HG03045 (cell line): Measurements from ENCODE around the gene ADORA1.

Experiments
- ATAC-seq: cut with Tn5 transposase; IDR thresholded peaks from one replicate; pipeline ENCODE4 v1.9.1; 2021; ENCODE audit warnings: mild to moderate bottlenecking, moderate library complexity; ENCODE audit not compliant: unreplicated experiment

Gene ADORA1

DNA sequence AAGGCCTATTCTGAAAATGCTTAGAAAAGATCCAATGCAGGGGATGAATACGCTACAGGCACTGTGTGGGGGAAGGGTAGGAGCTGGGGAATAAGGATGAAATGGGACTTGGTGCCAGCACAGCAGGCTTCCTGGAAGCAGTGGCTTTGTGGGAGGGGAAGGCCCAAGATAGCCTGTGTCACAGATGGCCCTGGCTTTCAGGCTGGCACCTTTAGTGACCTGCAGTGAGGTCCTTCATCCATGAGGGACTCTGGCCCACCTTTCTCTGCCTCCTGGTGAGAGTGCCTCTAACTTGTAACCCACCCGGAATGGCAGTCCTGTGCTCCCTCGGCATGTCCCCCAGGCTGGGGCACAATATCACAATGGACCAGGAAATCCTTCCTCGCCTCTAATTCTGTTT lies 58.1 kb downstream of the ADORA1 start:
- no peak for ATAC-seq

DNA sequence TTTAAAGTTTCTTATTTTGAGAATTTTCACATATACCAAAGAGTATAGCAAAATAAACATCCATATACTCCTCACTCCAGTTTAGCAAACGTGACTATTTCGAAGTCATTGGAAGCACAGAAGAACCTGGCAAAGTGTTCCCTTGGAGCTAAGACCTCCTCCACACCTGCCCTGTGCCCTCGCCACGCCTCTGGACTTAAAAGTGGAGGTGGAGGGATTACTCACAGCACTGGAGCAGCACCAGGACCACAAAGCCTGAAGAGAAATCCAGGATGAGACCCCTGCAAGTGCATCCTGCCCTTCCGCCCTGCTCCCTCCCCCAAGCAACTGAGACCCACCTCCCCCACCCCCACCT lies 58.5 kb downstream of the ADORA1 start:
- ATAC-seq, result no peak

DNA sequence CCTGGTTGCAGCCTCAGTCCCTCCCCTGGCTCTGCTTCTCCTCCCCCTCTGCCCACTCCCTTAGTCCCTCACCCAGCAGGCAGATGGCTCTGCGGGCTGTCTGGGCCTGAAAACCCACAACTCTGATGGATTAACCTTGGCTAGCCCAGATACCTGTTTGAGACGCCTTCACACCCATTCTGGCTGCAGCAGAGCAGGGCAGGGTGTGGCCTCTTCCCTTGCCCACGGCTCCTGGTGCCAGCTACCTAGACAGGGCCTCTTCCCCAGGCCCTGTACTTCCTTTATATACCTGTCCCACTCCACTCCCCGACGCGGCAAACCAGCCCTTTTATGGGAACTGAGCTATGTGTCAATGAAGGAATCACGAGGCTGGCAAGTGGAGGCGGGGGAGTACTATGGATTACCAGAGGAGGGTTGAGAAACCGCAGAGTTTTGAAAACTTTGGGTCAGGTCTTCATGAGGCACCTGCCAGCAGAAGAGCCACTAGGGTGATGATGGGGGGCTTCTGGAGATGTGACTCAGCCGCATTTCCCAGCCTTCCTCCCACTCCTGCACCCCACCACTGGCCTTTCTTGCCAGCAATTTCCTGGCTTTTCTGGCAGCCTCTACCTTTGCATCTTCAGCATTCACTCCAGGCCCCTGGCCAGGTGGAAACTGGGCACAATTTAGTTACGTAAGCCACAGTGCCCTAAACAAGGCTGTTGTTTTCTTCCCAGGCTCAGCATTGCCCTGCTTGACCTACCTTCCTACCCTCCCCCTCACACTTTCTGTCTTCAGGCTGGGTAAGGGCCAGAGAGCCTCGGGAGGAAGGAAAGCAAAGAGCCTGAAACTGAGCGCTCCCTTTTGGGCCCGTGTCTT lies 59.1 kb downstream of the ADORA1 start, which contains the start of gene CHI3L1:
CHI3L1 (minus strand) TSS at position 259 of the 858 bp plus-strand sequence; CDS start at position 178, 81 bp downstream.
- ATAC-seq, result no peak

DNA sequence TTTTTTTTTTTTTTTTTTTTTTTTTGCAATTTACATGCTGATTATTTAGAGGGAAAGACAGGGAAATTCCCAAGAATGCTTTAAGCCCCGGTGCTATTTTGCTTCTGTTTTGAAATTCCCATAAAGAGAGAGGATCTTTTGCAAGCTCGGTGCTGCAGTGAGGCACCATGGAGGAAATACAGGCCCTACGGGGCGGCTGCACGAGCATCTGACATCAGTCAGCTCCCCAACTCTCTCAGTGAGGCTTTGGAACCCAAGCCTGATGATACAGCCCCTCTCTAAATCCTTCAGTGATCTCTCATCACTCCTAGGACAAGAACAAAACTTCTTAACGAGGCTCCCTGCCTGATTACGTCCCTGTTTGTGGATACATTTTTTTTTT lies 59.8 kb downstream of the ADORA1 start:
- no peak for ATAC-seq

DNA sequence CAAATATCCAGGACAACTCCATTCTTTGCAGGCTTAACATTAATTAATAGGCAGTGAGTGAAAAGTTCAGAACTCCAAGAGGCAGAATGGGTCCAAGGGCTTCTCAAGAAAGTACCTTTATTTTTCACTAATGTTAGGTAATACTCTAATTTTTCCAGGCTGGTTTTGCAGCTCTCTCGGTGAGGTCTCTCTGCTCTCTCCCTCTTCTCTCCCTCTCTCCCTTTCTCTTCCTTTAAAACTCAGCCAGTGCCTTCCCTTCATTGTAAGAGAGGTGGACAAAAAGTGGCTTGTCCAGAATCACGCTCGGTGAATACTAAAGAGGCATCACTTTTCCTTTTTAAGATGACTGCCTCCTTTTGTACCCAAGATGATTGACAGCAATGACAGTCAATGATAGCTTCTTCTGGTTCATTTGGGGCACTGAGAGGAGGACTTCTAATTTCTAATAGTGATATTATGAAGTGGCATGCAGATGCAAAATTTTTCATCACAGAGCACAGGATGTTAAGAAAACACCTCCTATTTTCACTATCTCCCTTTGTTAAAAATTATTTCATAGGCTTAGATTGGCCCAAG lies 60.3 kb downstream of the ADORA1 start:
- ATAC-seq, result no peak

DNA sequence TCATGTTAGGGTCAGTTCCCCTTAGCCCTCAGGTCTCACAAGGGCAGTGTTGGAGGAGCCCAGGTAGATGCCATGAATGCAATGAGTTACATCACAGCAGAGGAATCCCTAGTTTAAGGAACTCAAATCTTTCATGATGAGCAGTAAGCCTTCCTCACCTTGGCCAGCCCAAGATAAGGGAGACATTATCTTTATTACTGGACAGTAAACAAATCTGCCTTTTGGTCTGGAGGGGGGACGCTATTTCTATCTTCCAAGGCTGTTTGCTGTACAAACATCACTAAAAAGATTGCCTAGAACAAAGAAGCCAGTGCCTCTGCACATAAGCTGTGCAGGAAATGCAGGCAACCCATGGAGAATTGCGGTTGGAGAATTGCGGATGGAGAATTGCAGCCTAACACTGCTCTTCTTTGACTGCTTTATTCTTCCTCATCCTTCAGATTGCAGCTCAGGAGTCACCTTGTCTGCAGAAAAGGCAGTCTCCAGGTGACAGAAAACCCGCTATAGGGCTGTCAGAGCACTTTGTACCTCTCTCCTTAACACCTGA lies 61.2 kb downstream of the ADORA1 start:
- ATAC-seq, result no peak

DNA sequence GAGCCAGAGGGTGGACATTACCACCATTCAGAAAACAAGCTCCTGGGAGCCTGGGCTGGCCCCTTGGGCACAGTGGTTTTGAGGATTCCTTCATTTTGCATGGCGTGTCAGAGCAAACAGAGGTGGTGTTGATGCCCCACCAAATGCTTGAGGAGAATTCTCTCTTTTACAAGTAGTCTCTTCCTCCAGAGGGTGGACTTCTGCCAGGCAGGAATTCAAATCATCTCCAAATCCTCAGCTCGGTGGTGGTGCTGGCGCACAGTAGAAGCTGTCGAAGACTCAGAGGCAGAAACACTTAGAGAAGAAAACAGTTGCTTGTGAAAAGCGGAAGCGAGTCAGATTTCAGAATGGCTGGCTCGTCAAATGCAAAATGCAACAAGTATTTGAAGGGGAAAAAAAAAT lies 62.4 kb downstream of the ADORA1 start:
- ATAC-seq, result no peak

DNA sequence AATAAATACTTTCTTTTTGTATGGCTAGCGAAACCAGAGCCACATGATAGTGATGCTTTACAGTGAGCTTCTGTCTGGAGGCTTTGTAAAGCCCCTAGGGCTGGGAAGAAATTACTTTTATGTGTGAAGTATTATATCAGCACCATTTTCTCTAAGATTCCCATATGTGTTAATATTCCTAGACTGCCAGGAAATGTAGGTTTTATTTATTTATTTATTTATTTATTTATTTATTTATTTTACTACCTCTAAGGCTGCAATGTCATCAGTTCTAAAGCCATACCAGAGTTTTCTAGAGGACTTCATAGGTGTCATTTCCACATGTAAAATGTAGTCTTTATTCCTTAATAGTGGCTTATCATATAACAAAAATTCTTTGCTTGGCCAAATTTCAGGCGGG lies 63.4 kb downstream of the ADORA1 start:
- ATAC-seq, result no peak

DNA sequence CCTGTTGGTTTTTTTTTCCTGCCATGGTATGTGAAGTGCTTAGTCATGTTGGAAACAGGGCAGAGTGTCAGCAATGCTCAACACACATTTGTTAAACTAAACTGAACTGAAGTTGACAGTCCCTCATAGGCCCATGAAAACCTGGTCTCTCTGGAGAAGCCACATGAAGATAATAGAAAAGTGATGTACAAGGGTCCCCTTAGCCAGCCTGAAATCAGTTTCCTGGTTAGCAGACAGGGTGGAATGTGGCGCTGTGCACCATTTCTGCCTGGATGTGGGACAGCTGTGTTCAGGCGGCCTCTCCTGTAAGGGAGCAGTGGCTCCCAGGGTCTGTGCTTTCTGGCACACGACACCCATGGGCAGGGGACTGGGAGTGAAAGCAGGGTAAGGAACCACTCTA lies 68.8 kb downstream of the ADORA1 start:
- no peak for ATAC-seq

DNA sequence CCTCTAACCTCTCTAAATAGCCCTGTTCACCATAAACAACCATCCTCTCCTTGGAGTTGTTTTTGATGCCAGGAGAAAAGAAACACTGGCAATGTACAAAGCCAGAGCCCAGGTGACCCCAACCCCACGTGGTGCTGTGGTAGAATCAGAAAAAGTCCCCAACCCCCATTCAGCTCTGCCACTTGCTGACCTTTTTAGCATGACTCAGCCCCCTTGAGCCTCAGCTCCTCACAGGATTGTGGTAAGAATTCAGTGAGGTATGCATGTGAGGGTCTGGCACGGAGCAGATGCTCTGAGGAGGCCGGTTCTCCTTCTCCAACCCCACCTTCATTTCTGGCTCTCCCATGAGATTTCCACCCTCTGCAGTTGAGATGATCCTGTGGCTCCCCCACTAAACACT lies 70.1 kb downstream of the ADORA1 start:
- no peak for ATAC-seq

DNA sequence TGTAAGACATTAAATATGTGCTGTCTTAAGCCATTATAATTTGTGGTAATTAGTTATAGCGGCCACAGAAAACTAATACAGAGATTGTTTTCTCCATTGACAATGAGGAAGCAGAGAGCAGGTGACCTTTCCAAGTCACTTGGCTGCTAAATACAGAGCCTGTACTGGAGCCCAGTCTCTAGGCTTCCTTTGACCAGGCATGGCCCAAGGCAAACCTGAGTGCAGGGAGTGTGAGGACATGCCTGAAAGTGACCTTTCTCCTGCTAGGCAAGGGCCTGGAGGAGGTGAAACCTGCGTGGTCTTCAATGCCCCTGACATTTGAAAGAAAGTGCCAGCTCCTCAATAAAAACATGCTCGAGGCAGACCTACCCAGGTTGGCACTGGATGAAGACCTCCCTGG lies 71.5 kb downstream of the ADORA1 start:
- no peak for ATAC-seq

DNA sequence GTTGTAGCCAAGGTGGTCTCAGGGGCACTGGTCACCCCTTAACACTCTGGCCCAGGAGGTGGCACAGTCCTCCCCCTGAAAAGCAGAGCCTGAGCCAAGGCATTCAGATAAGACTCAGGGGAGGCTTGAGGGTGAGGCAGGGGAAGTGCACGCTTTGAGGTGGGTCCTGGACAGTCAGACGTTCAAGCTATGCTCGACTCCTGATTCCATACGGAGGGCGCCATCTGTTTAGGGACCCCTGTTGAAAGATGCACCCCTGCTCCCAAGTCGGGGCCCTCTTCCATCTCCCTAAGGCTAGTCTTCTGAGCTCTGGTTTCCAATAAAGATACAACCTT lies 71.9 kb downstream of the ADORA1 start:
- ATAC-seq, result no peak

DNA sequence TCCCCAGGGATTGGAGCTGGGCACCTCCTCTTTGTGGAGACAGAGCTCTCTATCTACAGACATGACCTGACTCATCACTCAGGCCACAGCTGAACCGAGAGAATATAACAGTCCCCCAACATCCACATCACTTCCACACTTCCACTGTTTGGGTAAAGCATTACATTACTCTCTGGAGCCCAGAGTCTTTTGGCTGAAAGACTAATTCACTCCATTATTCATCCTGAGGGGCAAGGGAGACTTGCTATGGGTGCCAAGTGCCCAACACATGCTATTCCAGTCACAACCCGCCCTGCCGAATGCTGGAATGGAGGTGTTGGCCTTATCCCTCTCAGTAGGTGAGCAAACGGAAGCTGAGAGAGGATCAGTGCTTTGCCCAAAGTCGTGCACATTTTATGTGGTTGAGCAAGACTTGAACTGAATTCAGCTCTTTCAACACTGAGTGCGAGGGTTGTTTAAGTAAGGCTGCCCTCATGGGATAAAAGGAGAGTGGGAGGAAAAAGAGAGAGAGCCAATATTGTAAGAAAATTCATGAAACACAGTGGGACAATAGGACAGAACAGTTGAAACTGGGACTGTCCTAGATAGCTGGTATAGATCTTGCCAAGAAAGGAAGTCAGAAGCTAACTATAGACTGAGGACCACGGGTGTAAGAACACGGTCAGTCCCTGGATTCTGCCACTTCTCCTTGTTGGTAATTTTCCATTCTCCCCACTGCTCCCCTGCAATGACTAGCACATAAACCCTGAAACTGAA lies 72.5 kb downstream of the ADORA1 start:
- ATAC-seq, result no peak

DNA sequence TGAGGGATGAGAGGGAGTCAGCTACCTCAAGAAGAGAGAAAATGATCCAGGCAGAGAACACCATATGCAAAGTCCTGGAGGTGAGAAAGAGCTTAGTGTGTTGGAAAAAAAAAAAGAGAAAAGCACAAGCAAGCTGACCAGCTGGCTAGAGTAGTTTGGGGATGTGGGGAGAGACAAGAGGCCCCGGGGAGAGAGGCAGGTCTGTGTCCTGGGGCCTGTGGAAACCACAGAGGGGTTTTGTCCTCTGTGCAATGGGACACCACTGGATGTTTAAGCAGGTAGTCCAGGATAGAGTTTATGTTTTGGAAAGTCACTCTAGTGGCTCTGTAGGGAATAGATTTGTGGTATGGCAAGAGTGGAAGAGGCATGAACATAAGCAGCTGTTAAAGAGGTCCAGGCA lies 73.4 kb downstream of the ADORA1 start:
- ATAC-seq, result no peak

DNA sequence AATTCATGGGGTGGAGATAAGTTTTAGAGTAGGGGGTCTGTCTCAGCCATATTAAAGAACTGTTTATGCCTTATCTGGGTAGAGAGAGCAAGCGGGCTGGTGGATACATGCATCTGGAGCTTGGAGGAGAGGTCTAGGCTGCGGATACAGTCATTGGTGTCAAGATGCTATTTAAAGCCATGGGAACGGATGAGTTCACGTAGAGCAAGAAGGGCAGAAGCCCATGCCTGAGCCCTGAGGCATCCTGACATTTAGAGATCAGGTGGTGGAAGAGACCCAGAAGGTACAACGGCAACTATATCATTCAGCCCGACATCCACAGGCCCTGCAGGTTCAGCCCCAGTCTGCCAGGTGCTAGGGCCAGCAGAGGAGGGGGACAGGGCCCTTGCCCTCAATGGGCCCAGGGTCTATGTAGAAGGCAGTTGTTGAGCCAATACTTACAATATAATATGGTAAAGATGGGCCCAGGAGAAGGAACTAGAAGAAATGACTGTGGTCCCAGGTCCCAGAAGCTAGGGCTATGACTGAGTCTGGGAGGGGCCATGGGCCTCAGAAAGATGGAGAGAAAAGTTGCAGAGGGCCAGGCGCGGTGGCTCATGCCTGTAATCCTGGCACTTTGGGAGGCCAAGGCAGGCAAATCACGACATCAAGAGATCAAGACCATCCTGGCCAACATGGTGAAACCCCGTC lies 74.1 kb downstream of the ADORA1 start:
- ATAC-seq, result no peak

DNA sequence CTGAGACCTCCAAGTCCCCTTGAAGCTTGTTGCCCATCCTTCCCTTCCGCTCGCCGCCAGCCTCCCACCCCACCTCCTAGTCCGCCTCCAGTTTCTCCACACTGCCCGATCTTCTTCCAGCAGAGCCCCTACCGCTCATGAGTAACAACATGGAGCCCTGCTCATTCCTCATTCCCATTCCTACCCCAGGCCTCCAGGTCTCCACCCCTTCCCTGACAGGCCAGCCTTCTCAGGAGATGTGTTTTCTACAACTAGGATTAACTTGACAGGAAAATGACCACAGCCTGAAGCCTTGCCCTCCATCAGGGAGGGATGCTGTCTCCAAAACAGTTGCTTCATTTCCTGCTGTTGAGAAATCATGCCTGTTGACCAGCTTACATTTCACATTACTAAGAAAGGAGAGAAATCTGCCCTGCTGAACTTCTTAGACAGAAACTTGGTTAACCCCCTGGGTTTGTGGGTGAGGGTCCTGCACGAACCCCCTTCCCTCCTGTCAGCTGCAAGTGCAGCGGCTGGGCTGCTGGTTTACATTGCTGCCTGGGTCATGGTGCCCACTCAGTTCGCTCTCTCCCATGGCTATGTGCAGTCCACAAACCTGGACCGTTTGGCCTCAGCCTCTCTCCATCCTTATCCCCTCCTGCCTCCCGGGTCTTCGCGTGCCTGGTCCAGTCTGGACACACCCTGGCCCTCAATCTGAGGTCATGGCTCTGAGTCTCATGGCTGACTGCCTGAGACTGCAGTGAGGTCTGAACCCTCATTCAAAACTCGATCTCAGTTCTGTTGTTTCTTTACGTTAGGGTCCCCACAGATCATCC lies 75.1 kb downstream of the ADORA1 start:
- ATAC-seq, result no peak

DNA sequence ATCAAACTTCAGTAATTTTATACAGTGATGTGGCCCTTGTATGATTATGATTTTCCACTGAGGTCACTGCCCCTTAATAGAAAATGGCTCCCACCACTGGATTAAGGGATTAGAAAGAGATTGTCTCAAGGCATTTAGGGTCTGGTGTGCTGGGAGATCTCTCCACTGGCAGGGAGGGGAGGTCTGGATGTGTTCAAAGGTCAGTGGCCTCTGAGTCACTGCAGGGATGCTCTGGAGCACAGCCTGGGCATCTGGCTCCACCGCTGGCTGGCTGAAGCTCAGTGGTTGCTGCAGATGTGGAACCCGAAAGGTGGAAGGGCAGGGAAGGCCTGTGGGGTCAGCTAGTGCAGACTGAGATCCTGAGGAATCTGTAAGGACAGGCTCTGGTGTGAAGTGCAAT lies 77.2 kb downstream of the ADORA1 start:
- no peak for ATAC-seq

DNA sequence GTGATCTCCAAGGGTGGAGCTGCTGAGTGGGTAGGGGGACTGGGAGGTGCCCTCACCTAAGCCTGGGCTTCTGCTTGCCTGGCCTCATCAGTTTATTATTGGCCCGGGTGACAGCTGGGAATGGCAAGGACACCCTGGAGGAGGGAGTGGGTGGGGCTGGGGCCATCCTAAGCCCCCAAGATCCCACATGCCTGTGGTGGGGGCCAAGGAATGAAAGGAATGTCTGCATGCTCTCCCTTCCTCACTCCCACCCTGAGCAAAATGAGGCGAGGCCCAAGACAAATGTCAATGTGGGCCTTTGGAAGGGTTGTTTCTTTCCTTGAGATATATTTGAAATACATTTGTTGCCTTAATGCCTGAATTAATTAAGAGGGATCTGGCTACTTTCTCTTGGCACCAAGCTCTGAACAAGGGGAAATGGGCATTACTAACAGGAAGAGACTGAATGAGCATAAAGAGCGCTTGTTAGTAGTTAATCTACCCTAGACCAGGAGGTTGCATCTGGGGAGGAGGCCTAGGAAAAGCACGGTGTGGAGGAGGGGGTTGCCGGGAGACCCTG lies 78.7 kb downstream of the ADORA1 start:
- no peak for ATAC-seq

DNA sequence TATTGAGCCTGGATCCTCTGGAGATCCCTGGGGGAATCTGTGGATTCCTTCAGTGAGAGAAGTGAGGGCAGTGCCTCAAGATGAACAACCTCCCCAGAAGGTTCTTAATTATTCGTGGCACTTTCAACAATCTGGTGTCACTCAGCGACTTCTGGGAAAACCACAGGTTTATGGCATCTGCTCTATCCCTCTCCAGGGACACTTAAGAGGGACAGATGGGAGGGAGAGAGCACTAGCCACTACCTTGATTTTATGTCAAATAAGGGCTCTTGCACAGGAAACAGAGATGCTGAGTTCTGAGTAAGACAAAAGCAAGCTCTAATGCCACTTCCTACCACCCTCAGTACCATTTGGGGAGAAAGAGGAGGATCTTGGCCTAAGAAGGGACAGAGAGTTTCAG lies 80.2 kb downstream of the ADORA1 start:
- ATAC-seq, result no peak

DNA sequence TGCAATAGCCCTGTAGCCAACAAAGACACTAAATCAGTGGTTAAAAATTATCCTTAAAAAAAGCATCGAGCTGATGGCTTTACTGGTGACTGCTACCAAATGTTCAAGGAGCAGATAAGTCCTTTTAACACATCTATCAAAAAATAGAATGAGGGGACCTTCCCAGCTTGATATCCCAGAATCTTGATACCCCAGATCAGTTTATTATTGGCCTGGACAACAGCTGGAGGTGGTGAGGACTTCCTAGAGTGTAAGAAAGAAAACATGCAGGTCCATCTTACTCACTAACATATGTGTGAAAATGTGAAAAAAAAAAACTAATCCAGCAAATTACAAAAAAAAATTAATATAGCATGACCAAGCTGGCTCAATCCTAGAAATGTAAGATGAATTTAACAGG lies 80.7 kb downstream of the ADORA1 start:
- no peak for ATAC-seq
